ENCODE data around the gene PHTF2.
"Not testable (repeated sequence)": the region's sequence is repeated elsewhere in the genome, so short reads cannot be mapped to it uniquely, and the experiment has no call there.

The PHTF2 gene

DNA sequence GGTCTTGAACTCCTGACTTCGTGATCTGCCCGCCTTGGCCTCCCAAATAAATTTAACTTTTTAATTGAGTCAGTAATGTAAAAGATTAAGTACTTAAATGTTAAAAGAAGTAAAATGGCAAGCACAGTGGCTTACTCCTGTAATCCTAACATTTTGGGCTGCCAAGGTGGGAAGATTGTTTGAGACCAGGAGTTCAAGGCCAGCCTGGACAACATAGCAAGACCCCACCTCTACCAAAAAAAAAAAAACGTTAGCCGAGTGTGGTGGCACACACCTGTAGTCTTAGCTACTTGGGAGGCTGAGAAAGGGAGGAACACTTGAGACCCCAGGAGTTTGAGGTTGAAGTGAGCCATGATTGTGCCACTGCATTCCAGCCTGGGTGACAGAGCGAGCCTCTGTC is 26.1 kb downstream of the PHTF2 start:
- DNase-seq (ENCODE audit: low read depth): no peak
- H3K4me3 ChIP-seq (ENCODE audit: low read depth, low read length): no peak overlapping the region

DNA sequence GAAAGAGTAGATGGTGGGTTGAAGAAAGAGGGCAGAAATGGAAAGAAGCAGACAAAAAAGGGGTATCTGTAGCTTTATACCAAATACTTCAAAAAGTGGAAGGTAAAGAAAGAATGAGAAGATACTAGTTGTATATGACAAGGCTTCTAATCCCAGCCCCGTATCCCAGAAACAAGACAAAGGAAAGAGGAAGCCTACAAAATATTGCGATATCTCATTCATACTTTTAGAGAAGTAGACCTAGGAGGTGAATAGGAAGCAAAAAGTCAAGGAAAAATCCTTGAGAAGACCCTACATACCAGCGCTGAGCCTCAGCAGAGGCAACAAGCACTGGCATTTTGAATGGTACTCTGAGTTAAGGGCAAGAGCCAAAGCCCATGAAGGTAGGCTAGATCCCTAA is 26.6 kb downstream of the PHTF2 start:
- H3K4me3 ChIP-seq (ENCODE audit: low read depth, low read length): no peak overlapping the region
- DNase-seq (ENCODE audit: low read depth): no peak

DNA sequence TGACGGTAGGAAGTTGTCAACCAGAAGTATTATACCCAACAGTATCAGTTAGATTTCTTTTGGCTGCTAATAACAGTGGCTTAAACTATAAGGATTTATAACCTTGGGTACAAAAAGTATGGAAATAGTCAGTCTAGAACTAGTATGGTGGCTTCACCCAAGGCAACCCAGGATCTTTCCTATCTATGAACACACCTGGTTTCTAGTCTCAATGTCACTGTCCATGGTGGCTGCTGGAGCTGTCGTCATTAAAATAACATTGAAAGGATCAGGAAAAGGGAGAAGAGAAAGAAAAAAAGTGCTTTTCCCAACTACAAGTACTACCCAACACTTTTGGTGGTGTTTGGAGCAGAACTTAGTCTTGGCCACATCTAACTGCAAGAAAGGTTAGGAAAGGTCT is 27.7 kb downstream of the PHTF2 start:
- no peak for DNase-seq (ENCODE audit: low read depth)
- H3K4me3 ChIP-seq (ENCODE audit: low read depth, low read length): no peak overlapping the region

DNA sequence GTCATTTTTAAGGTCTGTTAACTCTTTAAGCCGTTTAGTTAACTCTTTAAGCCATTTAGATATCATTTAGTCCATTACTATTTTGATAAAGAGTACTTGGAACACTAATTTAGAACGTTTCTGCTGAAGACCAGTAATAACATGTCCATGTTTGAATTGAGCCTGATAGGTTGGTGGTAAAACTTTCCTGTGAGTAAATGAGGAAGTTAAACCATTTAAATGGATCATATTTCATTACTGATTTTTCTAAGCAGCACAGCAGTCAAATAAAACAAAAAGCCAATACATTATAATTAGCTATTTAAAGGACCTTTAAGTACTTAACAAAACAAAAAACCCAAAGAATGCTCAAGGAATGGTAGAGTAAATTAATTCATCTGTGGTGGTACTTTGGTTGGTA is 29.4 kb downstream of the PHTF2 start:
- no peak for DNase-seq (ENCODE audit: low read depth)
- H3K4me3 ChIP-seq (ENCODE audit: low read depth, low read length): no peak overlapping the region

DNA sequence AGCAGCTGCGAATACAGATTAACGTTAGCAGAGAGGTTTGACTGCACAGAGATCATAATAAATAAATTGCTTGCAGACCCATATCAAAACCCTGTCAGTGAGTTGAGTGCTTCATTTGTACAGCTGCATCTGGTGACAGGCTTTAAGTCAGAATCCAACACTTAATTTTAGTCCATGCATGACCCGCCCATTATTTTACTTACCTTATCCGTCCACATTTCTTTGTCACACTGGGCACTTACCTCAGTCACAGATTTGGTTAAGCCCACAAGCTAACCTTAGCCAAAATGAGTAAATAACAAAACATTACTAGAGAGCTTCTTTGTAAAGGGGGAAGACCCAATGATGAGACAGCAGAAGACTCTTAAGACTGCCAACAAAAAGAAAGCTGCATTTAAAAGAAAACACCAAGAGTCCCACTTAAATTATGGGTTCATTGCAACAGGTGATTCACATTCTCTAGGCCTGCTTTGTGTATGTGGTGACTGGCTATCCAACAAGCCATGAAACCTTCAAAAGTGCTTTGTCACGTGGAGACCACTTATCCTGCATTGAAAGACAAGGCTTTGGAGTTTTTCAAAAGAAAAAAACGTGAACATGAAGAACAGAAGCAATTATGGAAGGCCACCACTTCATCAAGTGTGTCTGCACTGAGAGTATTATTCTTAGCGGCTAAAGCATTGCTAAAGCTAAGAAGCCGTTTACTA is 32.2 kb downstream of the PHTF2 start:
- no peak overlapping the region for H3K4me3 ChIP-seq (ENCODE audit: low read depth, low read length)

DNA sequence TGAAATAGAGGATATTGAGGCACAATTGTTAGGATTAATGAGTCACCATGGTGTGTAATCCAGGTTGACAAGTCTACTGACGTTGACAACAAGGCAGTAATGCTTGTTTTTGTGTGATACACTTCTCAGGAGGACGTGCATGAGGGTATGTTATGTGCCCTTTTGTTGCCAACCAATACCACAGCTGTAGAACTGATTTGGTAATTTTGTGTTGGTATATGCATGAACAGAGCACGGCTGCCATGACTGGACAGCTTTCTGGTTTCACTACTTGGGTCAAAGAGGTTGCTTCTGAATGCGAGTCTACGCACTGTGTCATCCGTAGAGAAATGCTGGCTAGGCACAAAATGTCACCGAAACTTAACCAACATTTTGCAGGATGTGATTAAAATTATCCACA is 32.9 kb downstream of the PHTF2 start:
- no peak overlapping the region for H3K4me3 ChIP-seq (ENCODE audit: low read depth, low read length)
- DNase-seq (ENCODE audit: low read depth): no peak

More for the DNA sequence above, 32.2 kb downstream of the PHTF2 start:
- no peak for DNase-seq (ENCODE audit: low read depth)

DNA sequence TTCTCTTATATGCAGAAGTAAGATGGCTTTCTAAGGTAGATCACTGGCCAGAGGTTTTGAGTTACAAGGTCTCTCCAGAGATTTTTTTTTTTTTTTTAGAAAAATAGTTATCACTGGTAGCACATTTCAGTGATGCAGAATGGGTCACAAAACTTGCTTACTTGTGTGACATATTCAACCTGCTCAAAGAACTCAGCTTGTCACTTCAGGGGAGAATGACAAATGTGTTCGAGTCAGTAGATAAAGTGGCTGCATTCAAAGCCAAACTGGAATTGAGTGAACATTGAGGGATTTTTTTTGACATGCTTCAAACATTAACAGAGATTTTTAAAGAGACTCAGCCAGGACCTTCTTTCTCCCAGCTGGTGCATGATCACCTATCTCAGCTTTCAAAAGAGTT is 33.4 kb downstream of the PHTF2 start:
- no peak for DNase-seq (ENCODE audit: low read depth)
- H3K4me3 ChIP-seq (ENCODE audit: low read depth, low read length): no peak overlapping the region

DNA sequence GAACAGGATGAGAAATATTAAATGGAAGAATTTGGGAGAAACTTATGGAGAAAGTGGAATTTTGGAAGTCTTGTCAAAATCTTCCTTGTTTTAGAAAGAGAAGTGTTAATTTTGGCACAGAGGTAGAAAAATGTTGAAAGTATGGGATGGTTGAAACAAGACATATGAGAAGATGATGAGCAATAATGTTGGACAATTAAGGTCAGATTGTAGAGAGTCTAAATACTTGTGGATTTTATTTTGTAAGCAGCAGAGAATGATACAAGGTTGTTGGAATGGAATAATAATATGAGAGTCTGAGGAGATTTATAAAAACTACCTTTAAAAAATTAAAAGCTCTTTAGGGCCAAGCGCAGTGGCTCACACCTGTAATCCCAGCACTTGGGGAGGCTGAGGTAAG is 34.6 kb downstream of the PHTF2 start:
- H3K4me3 ChIP-seq (ENCODE audit: low read depth, low read length): no peak overlapping the region
- DNase-seq (ENCODE audit: low read depth): no peak

DNA sequence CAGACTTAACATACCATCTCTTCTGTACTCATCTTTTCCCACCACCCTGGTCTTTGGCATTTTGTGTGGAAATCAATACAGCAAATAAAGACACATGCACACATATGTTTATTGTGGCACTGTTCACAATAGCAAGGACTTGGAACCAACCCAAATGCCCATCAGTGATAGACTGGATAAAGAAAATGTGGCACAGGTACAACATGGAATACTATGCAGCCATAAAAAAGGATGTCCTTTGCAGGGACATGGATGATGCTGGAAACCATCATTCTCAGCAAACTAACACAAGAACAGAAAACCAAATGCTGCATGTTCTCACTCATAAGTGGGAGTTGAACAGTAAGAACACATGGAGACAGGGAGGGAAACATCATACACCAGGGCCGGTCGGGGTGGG is 37.9 kb downstream of the PHTF2 start:
- not testable (repeated sequence) for H3K4me3 ChIP-seq (ENCODE audit: low read depth, low read length); DNase-seq (ENCODE audit: low read depth)

DNA sequence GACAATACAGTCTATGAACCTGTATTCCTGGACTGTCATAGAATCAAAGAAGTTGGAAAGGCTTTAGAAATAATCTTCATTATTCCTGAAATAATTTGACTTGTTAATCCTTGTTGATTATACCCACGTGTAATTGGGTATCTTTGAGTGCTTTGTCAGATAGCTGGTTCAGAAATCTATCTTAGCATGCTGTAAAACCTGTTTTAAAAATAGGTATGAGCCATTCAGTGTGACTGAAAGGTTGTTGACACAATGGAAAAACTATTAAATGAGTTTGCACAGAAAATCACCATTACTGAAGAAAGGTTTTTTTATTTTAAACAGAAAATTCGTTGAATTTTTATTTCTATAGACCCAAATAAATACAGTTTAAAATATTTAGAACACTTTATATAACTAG is 38.7 kb downstream of the PHTF2 start:
- no peak for DNase-seq (ENCODE audit: low read depth)
- H3K4me3 ChIP-seq (ENCODE audit: low read depth, low read length): no peak overlapping the region

DNA sequence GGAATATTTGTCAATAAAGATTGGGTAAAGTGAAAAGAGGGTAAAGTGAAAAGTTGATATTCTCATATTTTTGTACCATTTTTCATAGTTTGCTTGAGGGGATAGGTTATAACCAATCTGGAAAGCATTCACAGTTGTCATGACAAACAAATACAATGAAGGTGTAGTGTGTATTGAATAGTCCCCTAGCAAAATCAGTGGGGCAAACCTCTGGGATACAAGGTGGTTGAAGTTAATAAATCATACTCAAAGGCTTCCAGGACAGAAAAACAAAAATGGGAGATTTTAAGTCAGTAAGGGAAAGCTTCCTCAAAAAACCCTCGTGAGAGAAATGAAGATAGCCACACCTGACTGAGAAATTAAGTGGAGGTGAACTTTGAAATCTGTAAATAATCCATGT is 39.4 kb downstream of the PHTF2 start:
- no peak overlapping the region for H3K4me3 ChIP-seq (ENCODE audit: low read depth, low read length)
- DNase-seq (ENCODE audit: low read depth): no peak

DNA sequence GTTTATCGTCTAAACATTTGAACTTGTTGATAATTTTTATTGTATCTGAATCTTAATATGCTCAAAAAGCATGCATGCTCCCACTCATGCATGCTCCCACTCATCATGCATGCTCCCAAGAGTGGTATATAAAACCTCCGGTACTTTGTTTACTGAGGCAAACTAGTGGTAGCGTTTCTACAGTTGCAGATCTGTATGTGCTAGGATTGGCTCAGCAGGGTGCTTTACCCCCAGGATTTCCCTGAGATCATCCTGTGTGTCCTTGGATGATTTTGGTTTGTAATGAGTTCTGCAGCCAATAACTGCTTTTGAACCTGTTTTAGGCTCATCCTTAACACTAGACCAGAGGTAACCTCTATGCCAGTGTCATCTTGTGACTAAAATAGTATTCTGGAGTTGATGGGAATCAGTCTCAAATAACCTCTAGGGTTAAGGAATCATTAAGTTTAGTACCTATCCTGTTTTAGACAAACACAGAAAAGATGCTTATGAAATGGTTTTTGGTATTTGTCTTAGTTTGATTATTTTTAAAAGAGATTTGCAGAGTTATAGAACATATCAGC is 40.4 kb downstream of the PHTF2 start:
- no peak overlapping the region for H3K4me3 ChIP-seq (ENCODE audit: low read depth, low read length)
- no peak for DNase-seq (ENCODE audit: low read depth)

DNA sequence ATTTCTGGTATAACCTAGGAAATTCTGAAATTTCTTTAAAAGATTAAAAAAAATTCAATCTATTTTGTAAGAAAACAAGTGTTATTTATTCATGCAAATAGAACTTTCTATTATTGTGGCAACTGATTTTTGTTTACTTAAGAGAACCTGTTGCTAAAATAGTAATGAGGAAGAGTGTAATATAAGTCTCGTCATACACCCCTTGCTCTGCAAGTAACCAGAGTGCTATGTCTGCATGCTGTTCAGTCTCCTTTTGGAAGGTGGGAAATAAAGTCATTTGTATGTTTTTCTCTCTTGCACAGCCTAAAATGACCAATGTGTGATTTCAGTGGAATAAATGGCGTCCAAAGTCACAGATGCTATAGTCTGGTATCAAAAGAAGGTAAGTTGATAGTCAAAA is 41.3 kb downstream of the PHTF2 start:
- no peak for DNase-seq (ENCODE audit: low read depth)

DNA sequence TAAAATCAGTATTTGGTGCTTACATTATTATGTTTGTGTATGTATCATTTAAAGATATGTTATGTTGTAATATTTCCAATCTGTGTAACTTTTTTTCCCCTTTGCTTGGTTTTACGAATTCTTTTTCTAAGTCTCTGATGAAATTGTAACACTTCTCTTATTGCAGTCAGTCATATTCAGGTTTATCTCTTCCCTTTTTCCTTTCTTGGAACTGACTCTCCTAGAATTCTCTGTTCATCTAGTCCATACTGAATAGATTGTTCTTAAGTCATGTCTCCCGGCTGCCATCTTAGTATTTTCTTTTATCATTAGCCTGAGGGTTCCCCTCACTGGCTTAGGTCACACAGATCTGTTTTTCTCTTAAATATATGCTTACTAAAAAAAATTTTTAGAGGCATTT is 44.6 kb downstream of the PHTF2 start:
- no peak for DNase-seq (ENCODE audit: low read depth)
- no peak overlapping the region for H3K4me3 ChIP-seq (ENCODE audit: low read depth, low read length)

More for the DNA sequence above, 41.3 kb downstream of the PHTF2 start:
- no peak overlapping the region for H3K4me3 ChIP-seq (ENCODE audit: low read depth, low read length)

DNA sequence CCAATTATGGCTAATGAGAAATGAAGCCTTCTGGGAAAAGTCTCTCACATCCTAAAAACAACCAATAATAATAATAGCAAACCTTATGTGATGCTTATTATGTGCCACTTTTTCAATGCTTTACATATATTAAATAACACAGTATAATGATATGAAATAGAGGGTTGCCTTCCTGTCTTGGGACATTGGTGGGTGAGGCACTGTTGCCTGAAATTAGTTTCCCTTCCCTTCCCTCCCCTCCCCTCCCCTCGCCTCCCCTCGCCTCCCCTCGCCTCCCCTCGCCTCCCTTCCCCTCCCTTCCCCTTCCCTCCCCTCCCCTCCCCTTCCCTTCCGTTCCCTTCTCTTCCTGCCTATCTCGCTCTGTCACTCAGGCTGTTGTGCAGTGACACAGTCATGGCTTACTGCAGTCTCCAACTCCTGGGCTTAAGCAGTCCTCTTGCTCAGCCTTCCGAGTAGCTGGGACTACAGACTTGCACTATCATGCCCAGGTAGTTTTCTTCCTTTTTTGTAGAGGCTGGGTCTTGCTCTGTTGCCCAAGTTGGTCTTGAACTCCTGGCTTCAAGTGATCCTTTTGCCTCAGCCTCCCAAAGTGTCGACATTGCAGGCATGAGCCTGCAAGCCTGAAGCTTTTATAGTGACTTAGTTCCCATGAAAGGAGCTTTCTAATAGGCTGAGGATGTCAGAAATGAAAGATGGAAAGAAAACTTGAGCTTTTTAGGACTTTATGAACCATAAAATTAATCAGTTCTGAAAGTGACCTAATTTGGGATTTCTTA is 47.9 kb downstream of the PHTF2 start:
- no peak overlapping the region for H3K4me3 ChIP-seq (ENCODE audit: low read depth, low read length)
- no peak for DNase-seq (ENCODE audit: low read depth)

DNA sequence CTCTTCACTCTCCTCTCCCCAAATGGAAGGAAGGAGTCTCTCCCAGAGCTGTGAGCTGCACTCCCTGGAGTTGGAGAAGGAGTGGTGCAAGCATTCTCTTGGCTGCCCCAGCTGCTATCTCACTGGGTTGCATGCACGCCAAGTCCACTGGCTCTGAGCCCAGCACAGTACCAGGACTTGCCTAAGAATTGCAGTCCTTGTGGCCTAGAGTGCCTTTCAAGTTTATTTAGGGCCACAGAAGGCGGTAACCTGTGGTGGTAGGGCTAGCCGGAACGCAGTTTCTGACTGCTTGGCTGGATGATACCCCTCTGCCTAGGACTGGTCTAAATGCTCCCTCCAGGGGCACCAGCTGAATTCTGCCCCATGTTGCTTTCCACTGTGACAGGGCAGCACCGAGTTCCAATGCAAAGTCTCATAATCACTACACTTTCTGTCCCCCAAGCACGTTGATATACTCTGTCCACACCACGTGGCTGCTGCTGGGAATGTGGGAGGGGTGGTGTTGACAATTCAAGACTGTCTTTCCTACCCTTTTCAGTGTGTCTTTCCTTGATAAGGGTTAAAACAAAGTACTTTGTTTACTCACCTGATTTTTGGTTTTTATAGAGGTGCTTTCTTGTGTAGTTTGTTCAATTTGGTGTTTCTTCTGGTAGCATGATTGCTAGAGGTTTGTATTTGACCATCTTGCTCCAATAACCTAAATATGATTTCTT is 57.0 kb downstream of the PHTF2 start:
- no peak for DNase-seq (ENCODE audit: low read depth)
- no peak overlapping the region for H3K4me3 ChIP-seq (ENCODE audit: low read depth, low read length)

DNA sequence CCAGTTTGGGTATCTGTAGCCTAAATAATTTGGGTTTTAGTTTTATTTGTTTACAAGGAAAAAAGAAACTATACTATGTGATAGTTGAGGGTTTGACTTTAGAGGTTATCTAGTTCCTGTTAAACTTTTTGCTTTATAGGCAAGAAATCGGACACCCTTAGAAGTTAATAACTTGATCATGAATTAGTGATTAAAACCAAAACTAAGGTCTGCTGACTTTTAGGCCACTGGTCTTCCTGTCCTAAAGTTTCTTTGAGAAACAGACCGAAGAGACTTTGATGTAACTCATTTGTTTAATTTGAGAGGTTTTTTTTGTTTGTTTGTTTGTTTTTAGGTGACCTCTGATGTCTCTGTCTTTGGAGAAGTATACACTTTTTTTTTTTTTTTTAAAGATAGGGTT is 59.7 kb downstream of the PHTF2 start:
- DNase-seq (ENCODE audit: low read depth): no peak
- H3K4me3 ChIP-seq (ENCODE audit: low read depth, low read length): no peak overlapping the region

DNA sequence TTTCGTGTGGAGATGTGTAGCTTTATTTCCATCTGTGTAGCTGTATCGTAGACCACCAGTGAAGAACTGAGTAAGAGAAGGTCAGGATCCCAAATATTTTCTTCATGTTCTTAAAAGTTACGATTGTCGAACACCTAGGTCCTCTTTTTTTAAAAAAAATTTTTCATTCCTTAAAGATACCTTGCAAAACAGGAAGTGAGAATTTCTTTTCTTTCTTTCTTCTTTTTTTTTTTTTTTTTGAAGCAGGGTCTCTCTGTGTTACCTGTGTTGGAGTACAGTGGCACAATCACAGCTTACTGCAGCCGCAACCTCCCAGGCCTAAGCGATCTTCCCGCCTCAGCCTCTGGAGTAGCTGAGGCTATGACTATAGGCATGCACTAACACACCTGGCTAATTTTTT is 60.8 kb downstream of the PHTF2 start:
- DNase-seq (ENCODE audit: low read depth): no peak
- H3K4me3 ChIP-seq (ENCODE audit: low read depth, low read length): no peak overlapping the region

DNA sequence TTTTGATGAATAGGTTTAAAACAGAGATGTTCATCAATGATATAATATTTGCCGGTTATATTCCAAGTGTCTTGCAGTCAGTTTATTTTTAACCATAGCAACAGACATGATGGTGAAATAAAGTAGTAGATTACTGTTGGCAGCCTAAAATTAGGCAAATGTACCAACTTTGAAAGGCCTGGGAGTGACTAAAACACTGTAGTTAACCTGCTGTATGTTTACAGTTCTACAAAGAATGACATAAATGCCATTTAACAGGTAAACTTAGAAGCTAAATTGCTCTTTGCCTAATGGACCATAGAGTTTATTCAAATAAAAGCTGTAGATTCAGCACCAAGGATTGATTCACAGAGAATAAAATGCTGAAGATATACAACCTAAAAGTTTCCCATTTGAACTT is 64.1 kb downstream of the PHTF2 start:
- no peak overlapping the region for H3K4me3 ChIP-seq (ENCODE audit: low read depth, low read length)
- no peak for DNase-seq (ENCODE audit: low read depth)

DNA sequence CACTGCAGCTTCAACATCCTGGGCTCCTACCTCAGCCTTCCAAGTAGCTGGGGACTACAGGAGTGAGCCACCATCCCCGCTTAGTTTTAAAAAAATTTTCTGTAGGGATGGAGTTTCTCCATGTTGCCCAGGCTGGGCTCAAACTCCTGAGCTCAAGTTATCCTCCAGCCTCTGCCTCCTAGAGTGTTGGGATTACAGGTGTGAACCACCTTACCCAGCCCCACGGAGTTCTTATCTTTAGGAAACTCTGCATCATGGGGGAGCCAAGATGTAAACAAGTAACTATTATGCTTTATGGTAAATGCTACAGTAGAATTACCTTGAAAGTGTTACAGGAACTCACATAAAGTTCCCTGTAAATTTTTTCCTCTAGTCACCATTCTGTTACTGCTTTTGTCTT is 65.3 kb downstream of the PHTF2 start:
- no peak overlapping the region for H3K4me3 ChIP-seq (ENCODE audit: low read depth, low read length)
- DNase-seq (ENCODE audit: low read depth): no peak
